HepG2 (cell line): ENCODE results near the gene ZNF341. TPM values are rescaled to one million over a fixed set of nuclear protein-coding genes. Genes with fewer than 3 reads are reported as not detected.

Source experiments
- E2F5 ChIP-seq: sonication (generic); formaldehyde crosslinking; conservative IDR thresholded peaks from 2 replicates; pipeline ENCODE4 v1.4.0; 2020; ENCODE audit warnings: missing genetic modification reagents
- HNF4G ChIP-seq, 2 experiments: sonication (generic) in 1 of 2; formaldehyde crosslinking in 1 of 2; IDR thresholded peaks; 2 replicates each; pipeline versions ENCODE4 v1.4.0 to v1.6.1; 2011 to 2020; ENCODE audit warnings: borderline replicate concordance in 2 of 2, low read depth in 2 of 2, mild to moderate bottlenecking in 2 of 2, low read length in 1 of 2, missing genetic modification reagents in 1 of 2, moderate library complexity in 1 of 2
- HOXA5 ChIP-seq: sonication (generic); formaldehyde crosslinking; IDR thresholded peaks from 2 replicates; pipeline ENCODE4 v1.4.0; 2020; ENCODE audit warnings: missing genetic modification reagents
- KLF16 ChIP-seq, 2 experiments: sonication (generic) in 1 of 2; formaldehyde crosslinking in 1 of 2; IDR thresholded peaks; 2 replicates each; pipeline versions ENCODE4 v1.6.1 to v1.8.0; 2016 to 2023; ENCODE audit warnings: missing genetic modification reagents in 2 of 2, missing compliant biosample characterization in 1 of 2
- MED13 ChIP-seq: sonication (generic); formaldehyde crosslinking; IDR thresholded peaks from 2 replicates; pipeline ENCODE4 v1.5.0; 2020; ENCODE audit warnings: missing genetic modification reagents
- MTA3 ChIP-seq: sonication (generic); formaldehyde crosslinking; IDR thresholded peaks from 2 replicates; pipeline ENCODE4 v1.4.0; 2020; ENCODE audit warnings: missing genetic modification reagents
- MYC ChIP-seq: sonication (generic); formaldehyde crosslinking; IDR thresholded peaks from 2 replicates; pipeline ENCODE4 v1.9.0; 2021; ENCODE audit warnings: missing genetic modification reagents, borderline replicate concordance
- NFE2L1 ChIP-seq: sonication (generic); formaldehyde crosslinking; IDR thresholded peaks from 2 replicates; pipeline ENCODE4 v1.4.0; 2020; ENCODE audit warnings: missing genetic modification reagents, mild to moderate bottlenecking, borderline replicate concordance
- NFYC ChIP-seq: IDR thresholded peaks from 2 replicates; pipeline ENCODE4 v1.6.1; 2016; ENCODE audit warnings: missing genetic modification reagents, missing compliant biosample characterization
- NONO ChIP-seq, 2 experiments: fragments of 450-650 bp in 1 of 2; sonication (generic) in 1 of 2; formaldehyde crosslinking in 1 of 2; IDR thresholded peaks in 1 of 2; conservative IDR thresholded peaks in 1 of 2; 2 replicates each; pipeline versions ENCODE4 v1.6.1 to v1.8.0; 2017 to 2022; ENCODE audit warnings: mild to moderate bottlenecking in 1 of 2, missing genetic modification reagents in 1 of 2, moderate library complexity in 1 of 2
- NR2C2 ChIP-seq: sonication (generic); formaldehyde crosslinking; IDR thresholded peaks from 2 replicates; pipeline ENCODE4 v1.4.0; 2020; ENCODE audit warnings: missing genetic modification reagents, mild to moderate bottlenecking, moderate library complexity, borderline replicate concordance
- ONECUT2 ChIP-seq: sonication (generic); formaldehyde crosslinking; IDR thresholded peaks from 2 replicates; pipeline ENCODE4 v1.4.0; 2020; ENCODE audit warnings: missing genetic modification reagents
- PHB2 ChIP-seq: fragments of 450-650 bp; IDR thresholded peaks from 2 replicates; pipeline ENCODE4 v1.6.1; 2018; ENCODE audit not compliant: partially characterized antibody
- PHF20 ChIP-seq: sonication (generic); formaldehyde crosslinking; IDR thresholded peaks from 2 replicates; pipeline ENCODE4 v1.5.0; 2020; ENCODE audit warnings: mild to moderate bottlenecking, missing genetic modification reagents
- PRPF4 ChIP-seq: fragments of 200-400 bp; formaldehyde crosslinking; IDR thresholded peaks from 2 replicates; pipeline ENCODE4 v1.6.1; 2016; ENCODE audit warnings: low read length, low read depth; ENCODE audit not compliant: poor library complexity, severe bottlenecking
- RFXAP ChIP-seq: sonication (generic); formaldehyde crosslinking; IDR thresholded peaks from 2 replicates; pipeline ENCODE4 v1.4.0; 2020; ENCODE audit warnings: missing genetic modification reagents, borderline replicate concordance
- RXRA ChIP-seq: sonication (generic); formaldehyde crosslinking; IDR thresholded peaks from 2 replicates; pipeline ENCODE4 v1.5.1; 2020; ENCODE audit warnings: missing genetic modification reagents
- SIN3A ChIP-seq: IDR thresholded peaks from 2 replicates; pipeline ENCODE4 v1.6.1; 2011; ENCODE audit warnings: low read depth, mild to moderate bottlenecking, control low read depth, low read length, borderline replicate concordance
- SPEN ChIP-seq: sonication (generic); formaldehyde crosslinking; IDR thresholded peaks from 2 replicates; pipeline ENCODE4 v1.5.1; 2020; ENCODE audit warnings: low read depth, mild to moderate bottlenecking, missing genetic modification reagents
- THAP7 ChIP-seq: sonication (generic); formaldehyde crosslinking; IDR thresholded peaks from 2 replicates; pipeline ENCODE4 v1.8.1; 2023; ENCODE audit warnings: mild to moderate bottlenecking, missing genetic modification reagents
- TOPORS ChIP-seq: sonication (generic); formaldehyde crosslinking; IDR thresholded peaks from 2 replicates; pipeline ENCODE4 v1.8.0; 2023; ENCODE audit warnings: mild to moderate bottlenecking, missing genetic modification reagents
- ZNF101 ChIP-seq: sonication (generic); formaldehyde crosslinking; IDR thresholded peaks from 2 replicates; pipeline ENCODE4 v1.4.0; 2020; ENCODE audit warnings: mild to moderate bottlenecking, low read depth, missing genetic modification reagents, borderline replicate concordance
- ZNF574 ChIP-seq: sonication (generic); formaldehyde crosslinking; IDR thresholded peaks from 2 replicates; pipeline ENCODE4 v1.4.0; 2020; ENCODE audit warnings: missing genetic modification reagents
- ZNF75D ChIP-seq: sonication (generic); formaldehyde crosslinking; IDR thresholded peaks from 2 replicates; pipeline ENCODE4 v1.8.1; 2023; ENCODE audit warnings: missing genetic modification reagents, mild to moderate bottlenecking, borderline replicate concordance
- ZNF768 ChIP-seq: sonication (generic); formaldehyde crosslinking; IDR thresholded peaks from 2 replicates; pipeline ENCODE4 v1.4.0; 2020; ENCODE audit warnings: missing genetic modification reagents
- polyA plus RNA-seq, 8 experiments: library from polyadenylated mRNA; depleted of rRNA in 3 of 8; stranded (reverse) in 7 of 8; unstranded in 1 of 8; fragments of >200 nt; fragmentation: Illumina TruSeq in 4 of 8; extraction: Trizol in 4 of 8; gene quantifications; 2 replicates each; pipeline versions ENCODE4 v1.2.1 to v1.2.3, GENCODE V29; 2011 to 2016; ENCODE audit warnings: low read depth in 4 of 8, missing spikeins in 1 of 8, mixed read lengths in 1 of 8; ENCODE audit not compliant: insufficient read depth in 1 of 8
- total RNA-seq, 5 experiments: library from RNA; depleted of rRNA; stranded (reverse); fragments of >200 nt; fragmentation: Illumina TruSeq; extraction: Trizol; gene quantifications; 2 replicates each; pipeline ENCODE4 v1.2.3, GENCODE V29; 2016; ENCODE audit warnings: low read depth in 1 of 5

Gene ZNF341
- total and polyA plus RNA-seq, 2 of the 13 experiments (the other 11 are each of a cell fraction or from before 2014, with no cell fraction given): 1.1 to 2.2 TPM

- TF ChIP-seq HNF4G (IDR thresholded peaks at IDR 0.05; ENCODE audit: borderline replicate concordance, low read depth, low read length) (peak; percentile 18; the same call in 1 of the 2 replicates), HNF4G (CRISPR knock-in tag; IDR thresholded peaks at IDR 0.05; ENCODE audit: borderline replicate concordance, low read depth) (0 out of 2 replicates have a peak, but pooled peaks have one; percentile 34), ZNF101 (CRISPR knock-in tag) (no peak), SPEN (CRISPR knock-in tag) (no peak), ONECUT2 (CRISPR knock-in tag) (0 out of 2 replicates have a peak, but pooled peaks have one; percentile 10), ZNF574 (CRISPR knock-in tag) (peak; percentile 12; the same call in 1 of the 2 replicates), KLF16 (CRISPR knock-in tag; IDR thresholded peaks at IDR 0.05) (no peak; a peak in 1 of 4 replicates), NFE2L1 (0 out of 2 replicates have a peak, but pooled peaks have one; percentile 42), ZNF768 (CRISPR knock-in tag) (peak; percentile 97), NFYC (CRISPR knock-in tag) (no peak; the same call in 1 of the 2 replicates), MTA3 (CRISPR knock-in tag) (no peak), TOPORS (CRISPR knock-in tag) (no peak), ZNF75D (no peak), THAP7 (CRISPR knock-in tag) (peak; percentile 84; the same call in 1 of the 2 replicates), MED13 (CRISPR knock-in tag) (0 out of 2 replicates have a peak, but pooled peaks have one; percentile 76), HOXA5 (CRISPR knock-in tag) (peak; percentile 20; the same call in 1 of the 2 replicates), RXRA (CRISPR knock-in tag) (peak; percentile 78), SIN3A (peak; percentile 22; the same call in 1 of the 2 replicates), MYC (peak; percentile 55; the same call in 1 of the 2 replicates), NONO (IDR thresholded peaks at IDR 0.05) (no peak), NONO (CRISPR knock-in tag; conservative IDR thresholded peaks at IDR 0.05) (peak; percentile 56), E2F5 (CRISPR knock-in tag) (0 out of 2 replicates have a peak, but pooled peaks have one; percentile 40), PHB2 (no peak), NR2C2 (CRISPR knock-in tag) (peak; percentile 5; the same call in 1 of the 2 replicates), PHF20 (CRISPR knock-in tag) (peak; percentile 32; the same call in 1 of the 2 replicates), PRPF4 (no peak), RFXAP (peak; percentile 92)
Measured at GRCh38 chr20:33685328-33686099, 46.3 kb upstream of the ZNF341 start (continued).
